GM12878 (cell line): ENCODE data around the gene CDHR5. TPM values are rescaled to one million over a fixed set of nuclear protein-coding genes. Genes with fewer than 3 reads are reported as not detected.

Experiments used
- ATAC-seq: fragments of 200-7000 bp; cut with Tn5 transposase; 3 replicates; pipeline ENCODE4 v1.9.1; 2020; ENCODE audit warnings: mild to moderate bottlenecking, moderate library complexity
- BruUV-seq: library from RNA; stranded (reverse); fragments of 400-500 nt; replicated peaks from 2 replicates; lab custom pipeline; 2021; lab: Mats Ljungman, UMichigan
- CTCF ChIA-PET: fragments of 300-600 bp; sonication (Branson Sonifier 250); formaldehyde crosslinking; extraction: SDS; loops from one replicate; lab custom pipeline; 2021; ENCODE audit warnings: inconsistent platforms; lab: Yijun Ruan, JAX
- POLR2A ChIA-PET: fragments of 350-600 bp; formaldehyde crosslinking; extraction: SDS; loops from one replicate; lab custom pipeline; 2021; ENCODE audit warnings: inconsistent platforms; lab: Charles Lee
- RAD21 ChIA-PET: fragments of 300-600 bp; sonication (Branson Sonifier 250); formaldehyde crosslinking; loops from one replicate; lab custom pipeline; 2023; ENCODE audit warnings: antibody characterized with exemption; ENCODE audit not compliant: unreplicated experiment; lab: Charles Lee
- SMC1A ChIA-PET: fragments of 300-600 bp; sonication (Branson Sonifier 250); formaldehyde crosslinking; loops from one replicate; lab custom pipeline; 2023; ENCODE audit not compliant: unreplicated experiment, uncharacterized antibody; lab: Charles Lee
- DNase-seq: peaks from one replicate; pipeline ENCODE4 v3.0.0-alpha.2; 2011; ENCODE audit warnings: low read depth, low spot score
- FAIRE-seq: peaks from 3 replicates; lab custom pipeline; 2011; peaks lifted over from hg19 to GRCh38; lab: Jason Lieb, UNC
- H2AFZ ChIP-seq: 2 replicates; pipeline ENCODE4 v1.6.0; 2011; ENCODE audit warnings: low read depth, low read length, control low read depth; ENCODE audit not compliant: control insufficient read depth
- H3K27ac ChIP-seq: 2 replicates; pipeline ENCODE4 v1.5.1; 2011; ENCODE audit warnings: control low read depth; ENCODE audit not compliant: control insufficient read depth, insufficient read depth
- H3K27me3 ChIP-seq, 2 experiments: replicated peaks in 1 of 2; 2 replicates each; pipeline versions ENCODE4 v1.6.0 to v1.6.1; 2011; ENCODE audit warnings: low read length in 1 of 2; ENCODE audit not compliant: control insufficient read depth in 2 of 2, insufficient read depth in 2 of 2
- H3K36me3 ChIP-seq, 2 experiments: 2 replicates each; pipeline ENCODE4 v1.5.1; 2011; ENCODE audit warnings: low read length in 1 of 2; ENCODE audit not compliant: control insufficient read depth in 2 of 2, insufficient read depth in 2 of 2
- H3K4me1 ChIP-seq: 2 replicates; pipeline ENCODE4 v1.6.1; 2011; ENCODE audit warnings: mild to moderate bottlenecking, low read length, moderate library complexity, mixed read lengths; ENCODE audit not compliant: control insufficient read depth, insufficient read depth
- H3K4me2 ChIP-seq: 2 replicates; pipeline ENCODE4 v1.6.0; 2011; ENCODE audit warnings: control low read depth; ENCODE audit not compliant: control insufficient read depth, insufficient read depth
- H3K4me3 ChIP-seq: fragments of 200-600 bp; sonication (generic); 2 replicates; pipeline ENCODE4 v1.5.1; 2016
- H3K79me2 ChIP-seq: 2 replicates; pipeline ENCODE4 v1.6.0; 2011; ENCODE audit warnings: low read length; ENCODE audit not compliant: control insufficient read depth, insufficient read depth
- H3K9ac ChIP-seq: 2 replicates; pipeline ENCODE4 v1.8.0; 2011; ENCODE audit warnings: low read length, control low read depth, mixed read lengths; ENCODE audit not compliant: control insufficient read depth, insufficient read depth
- H3K9me3 ChIP-seq: replicated peaks from 3 replicates; pipeline ENCODE4 v1.5.1; 2011; ENCODE audit warnings: mild to moderate bottlenecking, low read length; ENCODE audit not compliant: control insufficient read depth, insufficient read depth
- H4K20me1 ChIP-seq: 2 replicates; pipeline ENCODE4 v1.6.0; 2011; ENCODE audit not compliant: control insufficient read depth, insufficient read depth
- BACH1 ChIP-seq: fragments of 450-650 bp; IDR thresholded peaks from 2 replicates; pipeline ENCODE4 v1.6.1; 2017; ENCODE audit warnings: mild to moderate bottlenecking, borderline replicate concordance
- CTCF ChIP-seq, 3 experiments: IDR thresholded peaks in 2 of 3; conservative IDR thresholded peaks in 1 of 3; 2 replicates each; pipeline ENCODE4 v1.5.1; 2011; ENCODE audit warnings: low read depth in 3 of 3, low read length in 3 of 3, mild to moderate bottlenecking in 3 of 3, control low read depth in 2 of 3, moderate library complexity in 2 of 3, inconsistent platforms in 1 of 3, mixed read lengths in 1 of 3; ENCODE audit not compliant: control insufficient read depth in 2 of 3, insufficient read depth in 1 of 3; ENCODE audit errors: extremely low read depth in 1 of 3
- E2F8 ChIP-seq: fragments of 450-650 bp; IDR thresholded peaks from 2 replicates; pipeline ENCODE4 v1.6.1; 2018; ENCODE audit warnings: mild to moderate bottlenecking, low read depth, moderate library complexity; ENCODE audit not compliant: partially characterized antibody
- FOXK2 ChIP-seq: fragments of 450-650 bp; IDR thresholded peaks from 2 replicates; pipeline ENCODE4 v1.6.1; 2017; ENCODE audit warnings: mild to moderate bottlenecking, moderate library complexity
- RAD51 ChIP-seq: fragments of 450-650 bp; IDR thresholded peaks from 2 replicates; pipeline ENCODE4 v1.6.1; 2016; ENCODE audit warnings: moderate library complexity, mild to moderate bottlenecking, inconsistent platforms
- RFX5 ChIP-seq: IDR thresholded peaks from 2 replicates; pipeline ENCODE4 v1.6.1; 2011; ENCODE audit warnings: low read depth, low read length, improper control_type of control experiment
- SMARCA5 ChIP-seq: fragments of 450-650 bp; IDR thresholded peaks from 2 replicates; pipeline ENCODE4 v1.6.1; 2017; ENCODE audit warnings: mild to moderate bottlenecking
- TBL1XR1 ChIP-seq: IDR thresholded peaks from 2 replicates; pipeline ENCODE4 v1.6.1; 2012; ENCODE audit warnings: low read depth, low read length, improper control_type of control experiment
- ZBTB33 ChIP-seq: fragments of 450-650 bp; IDR thresholded peaks from 2 replicates; pipeline ENCODE4 v1.6.1; 2017; ENCODE audit warnings: mild to moderate bottlenecking
- ZBTB40 ChIP-seq: fragments of 450-650 bp; IDR thresholded peaks from 2 replicates; pipeline ENCODE4 v1.6.1; 2016; ENCODE audit warnings: mild to moderate bottlenecking, moderate library complexity, borderline replicate concordance
- ZNF384 ChIP-seq: IDR thresholded peaks from 2 replicates; pipeline ENCODE4 v1.6.1; 2012; ENCODE audit warnings: low read depth, mild to moderate bottlenecking, low read length, improper control_type of control experiment, borderline replicate concordance
- ZSCAN29 ChIP-seq: fragments of 450-650 bp; IDR thresholded peaks from 2 replicates; pipeline ENCODE4 v1.6.1; 2017; ENCODE audit warnings: mild to moderate bottlenecking, moderate library complexity
- WGBS: methylation state at CpG from one replicate; pipeline ENCODE4 v1.1.6; 2016; ENCODE audit warnings: low lambda C conversion rate; ENCODE audit not compliant: insufficient replicate concordance, insufficient coverage; ENCODE audit errors: missing lambda C conversion rate; 5-methylcytosine and 5-hydroxymethylcytosine counted together
- in situ Hi-C: fragments of 300-500 bp; cut with MboI; formaldehyde crosslinking; loops from 9 replicates; pipeline ENCODE4 v1.14.3; 2018; ENCODE audit warnings: mixed read lengths
- intact Hi-C: fragments of 100-400 bp; cut with micrococcal nuclease; formaldehyde crosslinking; loops from one replicate; pipeline ENCODE4 v1.14.2; 2022; ENCODE audit not compliant: unreplicated experiment
- polyA plus RNA-seq, 11 experiments: library from polyadenylated mRNA; depleted of rRNA in 4 of 11; unstranded in 6 of 11; stranded (reverse) in 5 of 11; fragments of >200 nt; fragmentation: Nextera tagmentation in 4 of 11; fragmentation: Illumina TruSeq in 1 of 11; extraction: Ambion mirVana in 4 of 11; extraction: Trizol in 1 of 11; gene quantifications; 1 replicate in 1 of 11; 2 replicates in 10 of 11; pipeline versions ENCODE4 v1.2.1 to v1.2.3, GENCODE V29; 2011 to 2016; ENCODE audit warnings: inconsistent platforms in 2 of 11, missing spikeins in 2 of 11, low read depth in 1 of 11
- total RNA-seq, 4 experiments: library from RNA; depleted of rRNA in 3 of 4; stranded (reverse); fragments of >200 nt in 3 of 4; fragmentation: Illumina TruSeq in 1 of 4; extraction: Trizol in 1 of 4; gene quantifications; 2 replicates each; pipeline versions ENCODE4 v1.2.1 to v1.2.3, GENCODE V29; 2013 to 2021

CDHR5 gene
- total and polyA plus RNA-seq, 10 of the 15 experiments (the other 5 are each of a cell fraction or from before 2014, with no cell fraction given): 0.06 TPM; not detected in 9

- peak overlapping the region; percentile 90 for H2AFZ ChIP-seq
- DNase-seq (no peak), FAIRE-seq (no peak), ATAC-seq (no peak)
- H3K27ac ChIP-seq: no peak overlapping the region
- no TSS peak for BruUV-seq
- H3K27me3 ChIP-seq: peaks cover 0 to 3% of the 10 kb centered on the region in 2 experiments; a peak in 2 of 4 replicates
- H3K36me3 ChIP-seq: peaks cover 0 to 2% of the 10 kb centered on the region in 2 experiments
- POLR2A ChIA-PET: interaction anchor here (0.6 kb wide), 1 partner anchor 236 kb away, joined by 6 read pairs; no protein-coding TSS in a partner anchor
- peaks cover 19% of the 10 kb centered on the region for H4K20me1 ChIP-seq
- in situ Hi-C loops (no loop called here), intact Hi-C loops (no loop called here)
- peak overlapping the region; percentile 77 for H3K4me3 ChIP-seq
- H3K9ac ChIP-seq: peak overlapping the region; percentile 47; the same call in 1 of the 2 replicates
- CTCF ChIA-PET: interaction anchor here (1.4 to 1.5 kb wide), 2 partner anchors 148 to 150 kb away, joined by 3 to 4 read pairs; no protein-coding TSS in a partner anchor
- SMC1A ChIA-PET: no interaction called here
- WGBS: 25% methylated on average over 24 of the region's 25 CpGs
- H3K79me2 ChIP-seq: peaks cover 35% of the 10 kb centered on the region
- no peaks in the 10 kb centered on the region for H3K9me3 ChIP-seq
- RAD21 ChIA-PET: interaction anchor here (1.5 kb wide), 1 partner anchor 39 kb away, joined by 5 read pairs; the partner anchor contains the start of gene HRAS
- peaks cover 17% of the 10 kb centered on the region for H3K4me1 ChIP-seq
- H3K4me2 ChIP-seq: peak overlapping the region; percentile 97
- no peak for TF ChIP-seq RAD51
- TF ChIP-seq RFX5: no peak
- TF ChIP-seq ZBTB40: no peak
- TF ChIP-seq SMARCA5: no peak
- TF ChIP-seq FOXK2: no peak
- no peak for TF ChIP-seq CTCF (IDR thresholded peaks at IDR 0.05 in 2 of 3, conservative IDR thresholded peaks at IDR 0.05 in 1 of 3; ENCODE audit: control insufficient read depth in 2 of 3, extremely low read depth in 1 of 3, insufficient read depth in 1 of 3, low read depth in 3 of 3, low read length in 3 of 3)
- no peak for TF ChIP-seq TBL1XR1
- no peak for TF ChIP-seq ZNF384
- TF ChIP-seq ZBTB33: no peak
- no peak for TF ChIP-seq ZSCAN29
- no peak for TF ChIP-seq E2F8
- TF ChIP-seq BACH1: no peak
Measured at GRCh38 chr11:574632-575312, 50.0 kb downstream of the CDHR5 start.
